PC-3 (cell line): ENCODE results near the gene ARVCF. TPM values are rescaled to one million over a fixed set of nuclear protein-coding genes. Genes with fewer than 3 reads are reported as not detected.

ENCODE experiments used
- ATAC-seq: fragments of 200-7000 bp; cut with Tn5 transposase; 2 replicates; pipeline ENCODE4 v1.9.1; 2020; ENCODE audit warnings: mild to moderate bottlenecking, moderate library complexity
- BruUV-seq: library from RNA; stranded (reverse); fragments of 400-500 nt; replicated peaks from 2 replicates; lab custom pipeline; 2021; lab: Mats Ljungman, UMichigan
- CTCF ChIA-PET: fragments of 300-600 bp; sonication (Branson Sonifier 250); formaldehyde crosslinking; loops from one replicate; lab custom pipeline; 2022; ENCODE audit warnings: antibody characterized with exemption; lab: Charles Lee
- POLR2A ChIA-PET: fragments of 300-600 bp; sonication (Branson Sonifier 250); formaldehyde crosslinking; loops from one replicate; lab custom pipeline; 2022; ENCODE audit warnings: antibody characterized with exemption; ENCODE audit not compliant: unreplicated experiment; lab: Charles Lee
- DNase-seq: peaks from one replicate; pipeline ENCODE4 v3.0.0-alpha.2; 2015
- H2AFZ ChIP-seq: fragments of 300-600 bp; sonication (generic); 2 replicates; pipeline ENCODE4 v1.6.0; 2016; ENCODE audit warnings: antibody characterized with exemption, low read length
- H3F3A ChIP-seq: fragments of 300-600 bp; sonication (generic); one replicate; pipeline ENCODE4 v1.6.0; 2017; ENCODE audit warnings: antibody characterized with exemption, low read length, control low read depth, mild to moderate bottlenecking; ENCODE audit not compliant: unreplicated experiment
- H3K27ac ChIP-seq: fragments of 300-600 bp; sonication (generic); 2 replicates; pipeline ENCODE4 v1.5.1; 2016; ENCODE audit warnings: mild to moderate bottlenecking, low read length
- H3K27me3 ChIP-seq: fragments of 300-600 bp; sonication (generic); 2 replicates; pipeline ENCODE4 v1.6.1; 2016; ENCODE audit warnings: low read length, mixed read lengths
- H3K36me3 ChIP-seq: fragments of 300-600 bp; sonication (generic); 2 replicates; pipeline ENCODE4 v1.6.1; 2016; ENCODE audit warnings: low read depth, mixed run types, low read length, mixed read lengths
- H3K4me1 ChIP-seq: fragments of 300-600 bp; sonication (generic); 2 replicates; pipeline ENCODE4 v1.5.1; 2016; ENCODE audit warnings: low read length; ENCODE audit not compliant: insufficient read depth
- H3K4me2 ChIP-seq: fragments of 300-600 bp; sonication (generic); 2 replicates; pipeline ENCODE4 v1.6.0; 2016; ENCODE audit warnings: low read length
- H3K4me3 ChIP-seq: fragments of 300-600 bp; sonication (generic); 2 replicates; pipeline ENCODE4 v1.5.1; 2016; ENCODE audit warnings: mild to moderate bottlenecking, low read length, mixed read lengths
- H3K79me2 ChIP-seq: fragments of 300-600 bp; sonication (generic); 2 replicates; pipeline ENCODE4 v1.6.1; 2017; ENCODE audit warnings: low read length, mixed read lengths
- H3K9ac ChIP-seq: fragments of 300-600 bp; sonication (generic); 2 replicates; pipeline ENCODE4 v1.6.0; 2016; ENCODE audit warnings: mild to moderate bottlenecking, low read length
- H3K9me2 ChIP-seq: fragments of 300-600 bp; sonication (generic); replicated peaks from 2 replicates; pipeline ENCODE4 v1.6.1; 2016; ENCODE audit warnings: mixed run types, low read length, mixed read lengths
- H3K9me3 ChIP-seq: fragments of 300-600 bp; sonication (generic); 2 replicates; pipeline ENCODE4 v1.6.1; 2016; ENCODE audit warnings: low read length, mixed read lengths
- H4K20me1 ChIP-seq: fragments of 300-600 bp; sonication (generic); 2 replicates; pipeline ENCODE4 v1.6.1; 2016; ENCODE audit warnings: low read length, mixed read lengths
- EZH2 ChIP-seq: fragments of 300-600 bp; sonication (generic); IDR thresholded peaks from one replicate; pipeline ENCODE4 v1.6.1; 2017; ENCODE audit warnings: antibody characterized with exemption, mild to moderate bottlenecking, low read length; ENCODE audit not compliant: unreplicated experiment
- EZH2phosphoT487 ChIP-seq: fragments of 300-600 bp; sonication (generic); IDR thresholded peaks from 2 replicates; pipeline ENCODE4 v1.6.1; 2018; ENCODE audit warnings: mild to moderate bottlenecking, antibody characterized with exemption, low read length, borderline replicate concordance
- intact Hi-C: fragments of 100-400 bp; cut with micrococcal nuclease; formaldehyde crosslinking; loops from 2 replicates; pipeline ENCODE4 v1.9.0; 2023
- total RNA-seq: library from RNA; depleted of rRNA; stranded (reverse); fragments of >200 nt; gene quantifications from 2 replicates; pipeline ENCODE4 v1.2.3, GENCODE V29; 2014
- TF ChIP-seq, protein P1 (sequence below): fragments of 300-600 bp; sonication (generic); conservative IDR thresholded peaks from 2 replicates; pipeline ENCODE4 v1.5.1; 2017; ENCODE audit warnings: antibody characterized with exemption, low read depth, mild to moderate bottlenecking, low read length

The ARVCF gene
- total RNA-seq, 1 experiment from 2014 or later: 20.0 TPM

DNA sequence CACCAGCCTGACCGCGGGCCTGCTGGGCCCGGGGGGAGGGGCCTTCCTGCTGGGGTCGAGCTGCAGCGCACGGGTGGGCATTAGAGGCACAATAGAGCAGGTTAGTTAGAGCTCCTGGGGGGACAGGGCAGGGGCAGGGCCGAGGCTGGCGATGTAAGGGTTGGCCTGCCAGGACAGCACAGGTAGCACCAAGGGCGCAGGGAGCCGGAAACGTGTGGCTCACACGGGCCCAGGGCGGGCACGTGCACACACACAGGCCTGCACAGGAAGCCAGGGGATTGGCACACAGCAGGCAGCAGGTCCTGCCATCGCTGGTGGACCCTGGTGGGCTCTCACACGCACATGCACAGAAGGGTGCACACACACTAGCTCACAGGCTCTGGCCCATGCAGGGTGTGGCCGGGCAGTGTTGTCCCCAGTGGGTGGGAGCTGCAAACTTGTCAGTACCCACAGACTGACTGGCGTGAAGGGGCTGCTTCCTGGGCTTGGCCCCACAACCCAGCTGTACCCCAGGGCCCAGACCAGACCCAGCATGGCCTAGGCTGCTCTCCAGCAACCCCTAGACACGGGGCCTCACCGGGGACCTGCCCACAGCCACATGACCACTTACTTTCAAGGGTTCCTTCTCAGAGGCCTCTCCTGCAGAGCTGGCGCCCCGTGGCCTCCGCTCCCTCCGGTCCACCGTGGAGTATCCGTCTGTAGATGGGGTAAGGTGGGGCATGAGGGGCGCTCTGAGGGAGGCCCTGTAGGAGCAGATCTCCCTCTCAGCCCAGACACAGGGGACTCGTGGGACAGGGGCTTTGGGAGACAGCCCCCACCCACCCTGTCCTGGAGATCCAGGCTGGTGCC lies 45.1 kb downstream of the ARVCF start:
- H3K4me1 ChIP-seq: peaks cover 9% of the 10 kb centered on the region; the same call in 1 of the 2 replicates
- H3K79me2 ChIP-seq: no peaks in the 10 kb centered on the region
- ChIA-PET POLR2A (no interaction called here), CTCF (no interaction called here)
- no peak overlapping the region for H3K4me2 ChIP-seq
- H3F3A ChIP-seq: no peaks in the 10 kb centered on the region
- TF ChIP-seq EZH2phosphoT487 (no peak), EZH2 (no peak)
- TF ChIP-seq, protein P1, sequence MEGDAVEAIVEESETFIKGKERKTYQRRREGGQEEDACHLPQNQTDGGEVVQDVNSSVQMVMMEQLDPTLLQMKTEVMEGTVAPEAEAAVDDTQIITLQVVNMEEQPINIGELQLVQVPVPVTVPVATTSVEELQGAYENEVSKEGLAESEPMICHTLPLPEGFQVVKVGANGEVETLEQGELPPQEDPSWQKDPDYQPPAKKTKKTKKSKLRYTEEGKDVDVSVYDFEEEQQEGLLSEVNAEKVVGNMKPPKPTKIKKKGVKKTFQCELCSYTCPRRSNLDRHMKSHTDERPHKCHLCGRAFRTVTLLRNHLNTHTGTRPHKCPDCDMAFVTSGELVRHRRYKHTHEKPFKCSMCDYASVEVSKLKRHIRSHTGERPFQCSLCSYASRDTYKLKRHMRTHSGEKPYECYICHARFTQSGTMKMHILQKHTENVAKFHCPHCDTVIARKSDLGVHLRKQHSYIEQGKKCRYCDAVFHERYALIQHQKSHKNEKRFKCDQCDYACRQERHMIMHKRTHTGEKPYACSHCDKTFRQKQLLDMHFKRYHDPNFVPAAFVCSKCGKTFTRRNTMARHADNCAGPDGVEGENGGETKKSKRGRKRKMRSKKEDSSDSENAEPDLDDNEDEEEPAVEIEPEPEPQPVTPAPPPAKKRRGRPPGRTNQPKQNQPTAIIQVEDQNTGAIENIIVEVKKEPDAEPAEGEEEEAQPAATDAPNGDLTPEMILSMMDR: no peak
- DNase-seq: no peak
- no TSS peak for BruUV-seq
- no peak overlapping the region for H3K27ac ChIP-seq
- H3K9me2 ChIP-seq: no peaks in the 10 kb centered on the region
- H3K36me3 ChIP-seq: no peaks in the 10 kb centered on the region
- no peak for ATAC-seq
- no peak overlapping the region for H3K9ac ChIP-seq
- intact Hi-C loops: no loop called here
- H3K4me3 ChIP-seq: no peak overlapping the region
- H4K20me1 ChIP-seq: no peaks in the 10 kb centered on the region
- no peak overlapping the region for H2AFZ ChIP-seq
- H3K9me3 ChIP-seq: no peaks in the 10 kb centered on the region
- H3K27me3 ChIP-seq: no peaks in the 10 kb centered on the region

DNA sequence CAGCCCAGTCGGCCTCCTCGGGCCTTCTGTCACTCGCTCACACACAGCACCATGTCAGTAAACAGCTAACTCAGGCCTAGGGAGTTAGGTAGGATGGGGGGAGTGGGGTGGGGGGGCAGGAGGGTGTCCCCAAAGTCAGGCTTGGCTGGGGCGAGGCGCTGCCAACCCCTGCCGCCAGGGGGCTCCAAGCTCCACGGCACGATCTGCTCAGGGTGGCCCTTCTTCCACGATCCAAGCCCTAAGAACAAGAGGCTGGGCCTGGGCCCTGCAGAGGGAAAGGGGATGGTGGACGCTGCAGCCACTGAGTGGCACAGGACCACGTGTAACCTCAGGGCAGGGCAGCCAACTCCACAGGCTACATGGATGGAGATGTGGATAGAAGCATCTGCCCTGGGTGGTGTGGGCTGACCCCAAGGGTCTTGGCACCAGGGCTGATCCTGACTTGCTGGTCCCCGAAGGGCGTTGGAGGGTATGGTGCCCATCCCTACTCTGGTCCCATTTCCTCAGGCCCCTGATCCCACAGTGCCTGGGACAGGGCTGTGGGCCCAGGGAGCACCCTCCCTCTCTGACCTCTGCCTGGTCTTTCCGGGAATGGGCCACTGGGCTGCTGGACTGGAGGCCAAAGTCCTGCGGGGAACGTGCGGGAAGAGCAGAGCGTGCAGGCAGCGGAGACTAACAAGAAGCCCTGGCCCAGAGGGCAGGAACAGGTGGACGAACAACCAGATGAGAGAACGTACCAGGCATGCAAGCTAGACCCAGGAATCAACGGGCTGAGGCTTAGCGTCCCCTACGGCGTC lies 45.9 kb downstream of the ARVCF start:
- intact Hi-C loops: loop anchor here (1.0 kb wide), 1 partner anchor 58 kb away; no protein-coding TSS in a partner anchor
- CTCF ChIA-PET: no interaction called here
- no peak overlapping the region for H3K27ac ChIP-seq
- no peaks in the 10 kb centered on the region for H3K27me3 ChIP-seq
- H4K20me1 ChIP-seq: no peaks in the 10 kb centered on the region
- no peak overlapping the region for H3K4me2 ChIP-seq
- H3K79me2 ChIP-seq: no peaks in the 10 kb centered on the region
- no peaks in the 10 kb centered on the region for H3K9me3 ChIP-seq
- H3K9me2 ChIP-seq: no peaks in the 10 kb centered on the region
- TF ChIP-seq EZH2 (no peak), EZH2phosphoT487 (no peak)
- TF ChIP-seq, protein P1: peak; percentile 72
- BruUV-seq: no TSS peak
- POLR2A ChIA-PET: no interaction called here
- H2AFZ ChIP-seq: no peak overlapping the region
- no peaks in the 10 kb centered on the region for H3F3A ChIP-seq
- no peak overlapping the region for H3K4me3 ChIP-seq
- no peaks in the 10 kb centered on the region for H3K36me3 ChIP-seq
- H3K4me1 ChIP-seq: peaks cover 6% of the 10 kb centered on the region; the same call in 1 of the 2 replicates
- H3K9ac ChIP-seq: no peak overlapping the region
- DNase-seq (peak; percentile 55), ATAC-seq (peak; percentile 82)
